Measurements from ENCODE around the gene CMTM4.

DNA sequence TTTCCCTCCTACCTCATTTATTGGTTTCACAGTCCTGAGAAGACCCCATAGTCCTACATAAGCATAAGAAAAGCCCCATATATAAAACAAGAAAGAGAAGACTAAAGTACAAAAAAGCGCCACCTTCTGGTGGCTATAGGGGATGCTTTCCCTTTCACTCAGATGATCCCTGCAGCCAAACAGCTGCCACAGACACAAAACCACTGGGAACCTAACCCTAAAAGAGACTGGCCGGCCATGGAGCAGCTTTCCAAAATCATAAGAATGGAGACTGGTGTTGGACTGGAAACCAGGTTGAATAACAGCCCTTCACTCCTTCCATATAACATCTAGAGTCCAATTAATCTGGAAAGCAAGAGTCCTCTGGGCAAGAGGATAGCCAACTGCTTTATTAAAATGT is 43.5 kb upstream of the CMTM4 start:
- TF ChIP-seq POLR2A (IDR thresholded peaks at IDR 0.05) (no peak), EP300 (IDR thresholded peaks at IDR 0.05) (no peak)
- TF ChIP-seq, protein P1, sequence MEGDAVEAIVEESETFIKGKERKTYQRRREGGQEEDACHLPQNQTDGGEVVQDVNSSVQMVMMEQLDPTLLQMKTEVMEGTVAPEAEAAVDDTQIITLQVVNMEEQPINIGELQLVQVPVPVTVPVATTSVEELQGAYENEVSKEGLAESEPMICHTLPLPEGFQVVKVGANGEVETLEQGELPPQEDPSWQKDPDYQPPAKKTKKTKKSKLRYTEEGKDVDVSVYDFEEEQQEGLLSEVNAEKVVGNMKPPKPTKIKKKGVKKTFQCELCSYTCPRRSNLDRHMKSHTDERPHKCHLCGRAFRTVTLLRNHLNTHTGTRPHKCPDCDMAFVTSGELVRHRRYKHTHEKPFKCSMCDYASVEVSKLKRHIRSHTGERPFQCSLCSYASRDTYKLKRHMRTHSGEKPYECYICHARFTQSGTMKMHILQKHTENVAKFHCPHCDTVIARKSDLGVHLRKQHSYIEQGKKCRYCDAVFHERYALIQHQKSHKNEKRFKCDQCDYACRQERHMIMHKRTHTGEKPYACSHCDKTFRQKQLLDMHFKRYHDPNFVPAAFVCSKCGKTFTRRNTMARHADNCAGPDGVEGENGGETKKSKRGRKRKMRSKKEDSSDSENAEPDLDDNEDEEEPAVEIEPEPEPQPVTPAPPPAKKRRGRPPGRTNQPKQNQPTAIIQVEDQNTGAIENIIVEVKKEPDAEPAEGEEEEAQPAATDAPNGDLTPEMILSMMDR (IDR thresholded peaks at IDR 0.05): peak in 3 of 5 experiments; percentile 37 to 58 (median 43)

All from tibial nerve (tissue), 4 donors.